Measurements from ENCODE around the gene SPDYA. TPM values are rescaled to one million over a fixed set of nuclear protein-coding genes. Genes with fewer than 3 reads are reported as not detected.

The SPDYA gene
- total RNA-seq, 1 experiment from 2014 or later, result 1.2 TPM

DNA sequence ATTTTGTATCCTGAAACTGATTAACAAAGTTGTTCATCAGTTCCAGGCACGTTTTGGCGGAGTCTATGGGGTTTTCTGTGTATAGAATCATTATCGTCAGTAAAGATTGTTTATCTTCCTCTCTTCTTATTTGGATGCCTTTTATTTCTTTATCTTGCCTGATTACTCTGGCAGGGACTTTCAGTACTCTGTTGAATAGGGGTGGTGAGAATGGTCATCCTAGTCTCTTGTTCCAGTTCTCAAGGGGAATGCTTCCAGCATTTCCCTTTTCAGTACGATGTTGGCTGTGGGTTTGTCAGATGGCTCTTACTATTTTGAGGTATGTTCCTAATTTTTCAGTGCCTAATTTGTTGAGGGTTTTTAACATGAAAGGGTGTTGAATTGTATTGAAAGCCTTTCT is 14.0 kb upstream of the SPDYA start:
- no peak overlapping the region for H3K4me2 ChIP-seq (ENCODE audit: low read length)
- H3K4me3 ChIP-seq (replicated peaks in 1 of 2; ENCODE audit: low read depth in 1 of 2, low read length in 2 of 2), result no peak overlapping the region
- H3K9me3 ChIP-seq (ENCODE audit: control insufficient read depth in 1 of 2, insufficient read depth in 1 of 2, low read depth in 1 of 2, low read length in 2 of 2), result no peaks in the 10 kb centered on the region
- ChIA-PET RAD21 (ENCODE audit: low non-redundant PET in 1 of 2, low total read pairs in 2 of 2, uncharacterized antibody in 2 of 2, unreplicated experiment in 2 of 2) (no interaction called here), POLR2A (no interaction called here), CTCF (no interaction called here)
- H3K9ac ChIP-seq (ENCODE audit: low read length), result no peak overlapping the region
- H3K36me3 ChIP-seq (ENCODE audit: control insufficient read depth in 1 of 2, insufficient read depth in 2 of 2, low read length in 2 of 2), result peaks cover 22 to 32% of the 10 kb centered on the region in 2 experiments
- H3K79me2 ChIP-seq (ENCODE audit: insufficient read depth, low read length), result peaks cover 48% of the 10 kb centered on the region
- TF ChIP-seq CEBPB (IDR thresholded peaks at IDR 0.05; ENCODE audit: low read depth) (no peak), SP1 (IDR thresholded peaks at IDR 0.05; ENCODE audit: low read depth) (no peak), CBX3 (IDR thresholded peaks at IDR 0.05; ENCODE audit: low read depth) (no peak), ZFX (IDR thresholded peaks at IDR 0.05) (no peak), EZH2phosphoT487 (IDR thresholded peaks at IDR 0.05; ENCODE audit: borderline replicate concordance) (no peak), ZNF274 (IDR thresholded peaks at IDR 0.05; ENCODE audit: low read depth, low read length) (no peak), TCF7L2 (IDR thresholded peaks at IDR 0.05; ENCODE audit: borderline replicate concordance, extremely low read depth, insufficient read depth, insufficient read length) (no peak), JUND (IDR thresholded peaks at IDR 0.05) (no peak), SRF (IDR thresholded peaks at IDR 0.05; ENCODE audit: low read depth) (no peak), YY1 (IDR thresholded peaks at IDR 0.05; ENCODE audit: extremely low read depth, insufficient replicate concordance, low read depth, low read length) (no peak), RAD21 (IDR thresholded peaks at IDR 0.05; ENCODE audit: low read depth) (no peak)
- TF ChIP-seq, protein P1, sequence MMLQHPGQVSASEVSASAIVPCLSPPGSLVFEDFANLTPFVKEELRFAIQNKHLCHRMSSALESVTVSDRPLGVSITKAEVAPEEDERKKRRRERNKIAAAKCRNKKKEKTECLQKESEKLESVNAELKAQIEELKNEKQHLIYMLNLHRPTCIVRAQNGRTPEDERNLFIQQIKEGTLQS (IDR thresholded peaks at IDR 0.05), result no peak
- TF ChIP-seq, protein P2, sequence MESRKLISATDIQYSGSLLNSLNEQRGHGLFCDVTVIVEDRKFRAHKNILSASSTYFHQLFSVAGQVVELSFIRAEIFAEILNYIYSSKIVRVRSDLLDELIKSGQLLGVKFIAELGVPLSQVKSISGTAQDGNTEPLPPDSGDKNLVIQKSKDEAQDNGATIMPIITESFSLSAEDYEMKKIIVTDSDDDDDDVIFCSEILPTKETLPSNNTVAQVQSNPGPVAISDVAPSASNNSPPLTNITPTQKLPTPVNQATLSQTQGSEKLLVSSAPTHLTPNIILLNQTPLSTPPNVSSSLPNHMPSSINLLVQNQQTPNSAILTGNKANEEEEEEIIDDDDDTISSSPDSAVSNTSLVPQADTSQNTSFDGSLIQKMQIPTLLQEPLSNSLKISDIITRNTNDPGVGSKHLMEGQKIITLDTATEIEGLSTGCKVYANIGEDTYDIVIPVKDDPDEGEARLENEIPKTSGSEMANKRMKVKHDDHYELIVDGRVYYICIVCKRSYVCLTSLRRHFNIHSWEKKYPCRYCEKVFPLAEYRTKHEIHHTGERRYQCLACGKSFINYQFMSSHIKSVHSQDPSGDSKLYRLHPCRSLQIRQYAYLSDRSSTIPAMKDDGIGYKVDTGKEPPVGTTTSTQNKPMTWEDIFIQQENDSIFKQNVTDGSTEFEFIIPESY (IDR thresholded peaks at IDR 0.05; ENCODE audit: extremely low read depth, insufficient replicate concordance, low read length), result no peak
- TF ChIP-seq, protein P3, sequence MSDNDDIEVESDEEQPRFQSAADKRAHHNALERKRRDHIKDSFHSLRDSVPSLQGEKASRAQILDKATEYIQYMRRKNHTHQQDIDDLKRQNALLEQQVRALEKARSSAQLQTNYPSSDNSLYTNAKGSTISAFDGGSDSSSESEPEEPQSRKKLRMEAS (IDR thresholded peaks at IDR 0.05), result no peak
- H3K27ac ChIP-seq (ENCODE audit: low read depth, low read length), result no peak overlapping the region
- ATAC-seq (no peak), DNase-seq (ENCODE audit: low read depth, low spot score) (no peak)
- H2AFZ ChIP-seq (ENCODE audit: low read depth, low read length, poor library complexity, severe bottlenecking), result no peak overlapping the region
- peaks cover 14% of the 10 kb centered on the region for H4K20me1 ChIP-seq (ENCODE audit: insufficient read depth)
- BruUV-seq (replicated peaks), result no TSS peak
- no peaks in the 10 kb centered on the region for H3K9me2 ChIP-seq (ENCODE audit: insufficient read depth)
- H3K27me3 ChIP-seq (ENCODE audit: insufficient read depth, low read length), result no peaks in the 10 kb centered on the region
- no peaks in the 10 kb centered on the region for H3K4me1 ChIP-seq (ENCODE audit: control insufficient read depth in 1 of 2, insufficient read depth in 2 of 2, low read length in 2 of 2)
- intact Hi-C loops (cut with micrococcal nuclease), result no loop called here
